GM23338 (cell line): ENCODE data around the gene NFKB2. TPM values are rescaled to one million over a fixed set of nuclear protein-coding genes. Genes with fewer than 3 reads are reported as not detected.

Source experiments
- ATAC-seq: fragments of 200-7000 bp; cut with Tn5 transposase; 3 replicates; pipeline ENCODE4 v1.9.1; 2020
- DNase-seq: peaks from one replicate; pipeline ENCODE4 v3.0.0-alpha.2; 2015; ENCODE audit warnings: low spot score
- H2AFZ ChIP-seq: fragments of 200-600 bp; sonication (generic); 2 replicates; pipeline ENCODE4 v1.8.0; 2016; ENCODE audit warnings: antibody characterized with exemption, mild to moderate bottlenecking, moderate library complexity
- H3F3A ChIP-seq: fragments of 200-600 bp; sonication (generic); replicated peaks from 2 replicates; pipeline ENCODE4 v1.8.0; 2017; ENCODE audit warnings: antibody characterized with exemption, mixed run types, low read depth
- H3K27ac ChIP-seq: fragments of 200-600 bp; sonication (generic); 2 replicates; pipeline ENCODE4 v1.6.1; 2016; ENCODE audit warnings: low read depth
- H3K27me3 ChIP-seq: fragments of 200-600 bp; sonication (generic); 2 replicates; pipeline ENCODE4 v1.8.0; 2016; ENCODE audit warnings: mild to moderate bottlenecking, mixed run types, moderate library complexity; ENCODE audit not compliant: insufficient read depth
- H3K36me3 ChIP-seq: fragments of 200-600 bp; sonication (generic); 2 replicates; pipeline ENCODE4 v1.8.0; 2016; ENCODE audit warnings: mild to moderate bottlenecking; ENCODE audit not compliant: insufficient read depth
- H3K4me1 ChIP-seq: fragments of 200-600 bp; sonication (generic); 2 replicates; pipeline ENCODE4 v1.8.0; 2016; ENCODE audit warnings: mild to moderate bottlenecking, moderate library complexity; ENCODE audit not compliant: insufficient read depth
- H3K4me2 ChIP-seq: fragments of 200-600 bp; sonication (generic); 2 replicates; pipeline ENCODE4 v1.7.1; 2017; ENCODE audit warnings: mixed run types
- H3K4me3 ChIP-seq: fragments of 200-600 bp; sonication (generic); 2 replicates; pipeline ENCODE4 v1.6.1; 2016; ENCODE audit warnings: mixed run types
- H3K79me2 ChIP-seq: fragments of 200-600 bp; sonication (generic); replicated peaks from 2 replicates; pipeline ENCODE4 v1.8.0; 2017; ENCODE audit warnings: mild to moderate bottlenecking; ENCODE audit not compliant: insufficient read depth
- H3K9me2 ChIP-seq: fragments of 200-600 bp; sonication (generic); 2 replicates; pipeline ENCODE4 v1.8.0; 2017; ENCODE audit not compliant: insufficient read depth
- H4K20me1 ChIP-seq: fragments of 200-600 bp; sonication (generic); replicated peaks from 2 replicates; pipeline ENCODE4 v1.8.0; 2017; ENCODE audit warnings: mild to moderate bottlenecking; ENCODE audit not compliant: insufficient read depth
- H3K27ac Mint-ChIP-seq: 2 replicates; pipeline ENCODE4 v1.8.0; 2020; ENCODE audit warnings: inconsistent platforms, mild to moderate bottlenecking, moderate library complexity, mixed read lengths
- H3K27me3 Mint-ChIP-seq: 3 replicates; pipeline ENCODE4 v1.8.0; 2022; ENCODE audit warnings: low read depth, mild to moderate bottlenecking, moderate library complexity, mixed read lengths, inconsistent platforms; ENCODE audit not compliant: insufficient read depth, poor library complexity
- H3K36me3 Mint-ChIP-seq: 3 replicates; pipeline ENCODE4 v1.8.0; 2021; ENCODE audit warnings: low read depth, mild to moderate bottlenecking, inconsistent platforms, moderate library complexity, mixed read lengths
- H3K4me1 Mint-ChIP-seq: 3 replicates; pipeline ENCODE4 v1.8.0; 2020; ENCODE audit warnings: mild to moderate bottlenecking, inconsistent platforms, mixed read lengths
- H3K4me3 Mint-ChIP-seq: 3 replicates; pipeline ENCODE4 v1.8.0; 2021; ENCODE audit warnings: moderate library complexity, mild to moderate bottlenecking, inconsistent platforms, mixed read lengths
- H3K9me3 Mint-ChIP-seq: 3 replicates; pipeline ENCODE4 v1.8.0; 2020; ENCODE audit warnings: moderate library complexity, mild to moderate bottlenecking, inconsistent platforms, mixed read lengths
- ETS1 ChIP-seq: IDR thresholded peaks from 2 replicates; pipeline ENCODE4 v1.6.1; 2016; ENCODE audit warnings: antibody characterized with exemption
- EZH2 ChIP-seq: fragments of 200-600 bp; sonication (generic); IDR thresholded peaks from one replicate; pipeline ENCODE4 v1.8.0; 2017; ENCODE audit warnings: antibody characterized with exemption, mild to moderate bottlenecking, low read depth; ENCODE audit not compliant: unreplicated experiment
- NANOG ChIP-seq: IDR thresholded peaks from 2 replicates; pipeline ENCODE4 v1.6.1; 2016; ENCODE audit warnings: antibody characterized with exemption, borderline replicate concordance
- POLR2AphosphoS5 ChIP-seq: IDR thresholded peaks from 2 replicates; pipeline ENCODE4 v1.6.1; 2016; ENCODE audit warnings: antibody characterized with exemption, low read depth
- REST ChIP-seq: IDR thresholded peaks from one replicate; pipeline ENCODE4 v1.6.1; 2018; ENCODE audit warnings: antibody characterized with exemption; ENCODE audit not compliant: unreplicated experiment
- STAT1 ChIP-seq: IDR thresholded peaks from one replicate; pipeline ENCODE4 v1.6.1; 2016; ENCODE audit warnings: antibody characterized with exemption; ENCODE audit not compliant: unreplicated experiment
- polyA plus RNA-seq: library from polyadenylated mRNA; unstranded; fragments of >200 nt; fragmentation: Nextera tagmentation; extraction: Ambion mirVana; gene quantifications from 2 replicates; pipeline ENCODE4 v1.2.1, GENCODE V29; 2016
- total RNA-seq: library from RNA; depleted of rRNA; stranded (reverse); fragments of >200 nt; shearing (Covaris generic); gene quantifications from 2 replicates; pipeline ENCODE4 v1.2.3, GENCODE V29; 2014
- TF ChIP-seq, protein P1 (sequence below), 2 experiments: fragments of 200-600 bp in 1 of 2; sonication (generic) in 1 of 2; conservative IDR thresholded peaks; 2 replicates each; pipeline versions ENCODE4 v1.5.1 to v1.6.1; 2016 to 2017; ENCODE audit warnings: antibody characterized with exemption in 2 of 2, low read depth in 2 of 2, mild to moderate bottlenecking in 2 of 2, moderate library complexity in 1 of 2

Gene NFKB2
- total and polyA plus RNA-seq, 2 experiments from 2014 or later: 6.8 to 29.4 TPM

GRCh38 chr10:102375250-102375649 is 20.3 kb upstream of the NFKB2 start:
- H3K36me3 ChIP-seq: peaks cover 15% of the 10 kb centered on the region
- no peak overlapping the region for H3K27ac Mint-ChIP-seq
- TF ChIP-seq ETS1 (no peak), EZH2 (no peak), POLR2AphosphoS5 (no peak), NANOG (no peak)
- TF ChIP-seq, protein P1, sequence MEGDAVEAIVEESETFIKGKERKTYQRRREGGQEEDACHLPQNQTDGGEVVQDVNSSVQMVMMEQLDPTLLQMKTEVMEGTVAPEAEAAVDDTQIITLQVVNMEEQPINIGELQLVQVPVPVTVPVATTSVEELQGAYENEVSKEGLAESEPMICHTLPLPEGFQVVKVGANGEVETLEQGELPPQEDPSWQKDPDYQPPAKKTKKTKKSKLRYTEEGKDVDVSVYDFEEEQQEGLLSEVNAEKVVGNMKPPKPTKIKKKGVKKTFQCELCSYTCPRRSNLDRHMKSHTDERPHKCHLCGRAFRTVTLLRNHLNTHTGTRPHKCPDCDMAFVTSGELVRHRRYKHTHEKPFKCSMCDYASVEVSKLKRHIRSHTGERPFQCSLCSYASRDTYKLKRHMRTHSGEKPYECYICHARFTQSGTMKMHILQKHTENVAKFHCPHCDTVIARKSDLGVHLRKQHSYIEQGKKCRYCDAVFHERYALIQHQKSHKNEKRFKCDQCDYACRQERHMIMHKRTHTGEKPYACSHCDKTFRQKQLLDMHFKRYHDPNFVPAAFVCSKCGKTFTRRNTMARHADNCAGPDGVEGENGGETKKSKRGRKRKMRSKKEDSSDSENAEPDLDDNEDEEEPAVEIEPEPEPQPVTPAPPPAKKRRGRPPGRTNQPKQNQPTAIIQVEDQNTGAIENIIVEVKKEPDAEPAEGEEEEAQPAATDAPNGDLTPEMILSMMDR (conservative IDR thresholded peaks at IDR 0.05; ENCODE audit: low read depth in 2 of 2): peak; percentile 48 to 66
- peak; percentile 73 for DNase-seq
- no peaks in the 10 kb centered on the region for H3K27me3 ChIP-seq
- H3K36me3 Mint-ChIP-seq: peaks cover 33% of the 10 kb centered on the region
- no peaks in the 10 kb centered on the region; the same call in 1 of the 2 replicates for H4K20me1 ChIP-seq
- H3K4me3 ChIP-seq: no peak overlapping the region
- 0 out of 2 replicates have a peak, but pooled peaks cover 4% of the 10 kb centered on the region for H3F3A ChIP-seq
- H3K27me3 Mint-ChIP-seq: peaks cover 10% of the 10 kb centered on the region
- H3K9me2 ChIP-seq: no peaks in the 10 kb centered on the region
- no peak overlapping the region for H2AFZ ChIP-seq
- no peaks in the 10 kb centered on the region for H3K4me1 Mint-ChIP-seq
- peak; percentile 96 for ATAC-seq
- no peak overlapping the region for H3K4me3 Mint-ChIP-seq
- no peak overlapping the region for H3K27ac ChIP-seq
- no peaks in the 10 kb centered on the region for H3K4me1 ChIP-seq
- H3K79me2 ChIP-seq: no peaks in the 10 kb centered on the region
- H3K9me3 Mint-ChIP-seq: no peaks in the 10 kb centered on the region
- H3K4me2 ChIP-seq: no peak overlapping the region

GRCh38 chr10:102375867-102376266 is 19.6 kb upstream of the NFKB2 start:
- Mint-ChIP-seq H3K4me3 (no peak overlapping the region), H3K9me3 (no peaks in the 10 kb centered on the region), H3K36me3 (peaks cover 26% of the 10 kb centered on the region), H3K27me3 (peaks cover 13% of the 10 kb centered on the region), H3K27ac (no peak overlapping the region), H3K4me1 (no peaks in the 10 kb centered on the region)
- Histone ChIP-seq H3K4me2 (no peak overlapping the region), H3F3A (0 out of 2 replicates have a peak, but pooled peaks cover 4% of the 10 kb centered on the region), H3K27ac (no peak overlapping the region), H3K4me3 (no peak overlapping the region), H3K27me3 (no peaks in the 10 kb centered on the region), H2AFZ (no peak overlapping the region), H4K20me1 (no peaks in the 10 kb centered on the region; the same call in 1 of the 2 replicates), H3K9me2 (no peaks in the 10 kb centered on the region), H3K4me1 (no peaks in the 10 kb centered on the region), H3K36me3 (peaks cover 11% of the 10 kb centered on the region), H3K79me2 (no peaks in the 10 kb centered on the region)
- DNase-seq (no peak), ATAC-seq (no peak)
- TF ChIP-seq REST: no peak
- no peak for TF ChIP-seq STAT1
- TF ChIP-seq ETS1: no peak
- TF ChIP-seq, protein P1 (conservative IDR thresholded peaks at IDR 0.05; ENCODE audit: low read depth in 2 of 2): no peak
